Neural cell (in vitro differentiated cells): ENCODE data around the gene PODN. TPM values are rescaled to one million over a fixed set of nuclear protein-coding genes. Genes with fewer than 3 reads are reported as not detected.

Experiments used
- H2AFZ ChIP-seq: fragments of 200-600, 300-800 bp; sonication (generic), shearing (Covaris generic); 2 replicates; pipeline ENCODE4 v1.6.0; 2014; ENCODE audit warnings: low read depth, mild to moderate bottlenecking, antibody characterized with exemption, low read length, moderate library complexity
- H3F3A ChIP-seq: fragments of 200-600 bp; shearing (Covaris generic); 2 replicates; pipeline ENCODE4 v1.6.1; 2016; ENCODE audit warnings: mild to moderate bottlenecking, moderate library complexity, mixed read lengths, antibody characterized with exemption, low read length; ENCODE audit not compliant: insufficient read depth, poor library complexity, severe bottlenecking
- H3K27ac ChIP-seq: fragments of 200-600, 300-800 bp; sonication (generic), shearing (Covaris generic); 2 replicates; pipeline ENCODE4 v1.5.1; 2014; ENCODE audit warnings: mild to moderate bottlenecking, low read length, moderate library complexity
- H3K27me3 ChIP-seq: fragments of 300-800, 200-600 bp; sonication (generic), shearing (Covaris generic); 2 replicates; pipeline ENCODE4 v1.6.0; 2014; ENCODE audit warnings: mild to moderate bottlenecking, low read depth, low read length, moderate library complexity; ENCODE audit not compliant: insufficient read depth
- H3K36me3 ChIP-seq: fragments of 300-800, 200-600 bp; sonication (generic), shearing (Covaris generic); 2 replicates; pipeline ENCODE4 v1.5.1; 2014; ENCODE audit warnings: mild to moderate bottlenecking, antibody characterized with exemption, low read length, moderate library complexity; ENCODE audit not compliant: insufficient read depth
- H3K4me2 ChIP-seq: fragments of 300-800, 200-600 bp; sonication (generic), shearing (Covaris generic); 2 replicates; pipeline ENCODE4 v1.6.0; 2014; ENCODE audit warnings: mild to moderate bottlenecking, low read length
- H3K4me3 ChIP-seq: fragments of 300-800, 200-600 bp; sonication (generic), shearing (Covaris generic); 2 replicates; pipeline ENCODE4 v1.5.1; 2014; ENCODE audit warnings: mild to moderate bottlenecking, low read length, moderate library complexity
- H3K79me2 ChIP-seq: fragments of 200-600 bp; shearing (Covaris generic); replicated peaks from 2 replicates; pipeline ENCODE4 v1.6.0; 2014; ENCODE audit warnings: mild to moderate bottlenecking, low read length, moderate library complexity; ENCODE audit not compliant: insufficient read depth
- H3K9ac ChIP-seq: fragments of 300-800, 200-600 bp; sonication (generic), shearing (Covaris generic); 2 replicates; pipeline ENCODE4 v1.6.1; 2016; ENCODE audit warnings: mild to moderate bottlenecking, low read length, mixed read lengths
- H3K9me2 ChIP-seq: fragments of 200-600 bp; shearing (Covaris generic); 2 replicates; pipeline ENCODE4 v1.6.1; 2016; ENCODE audit warnings: mild to moderate bottlenecking, low read length, mixed read lengths; ENCODE audit not compliant: insufficient read depth
- H3K9me3 ChIP-seq: fragments of 200-600, 300-800 bp; sonication (generic), shearing (Covaris generic); 2 replicates; pipeline ENCODE4 v1.6.1; 2016; ENCODE audit warnings: mild to moderate bottlenecking, mixed run types, low read length, moderate library complexity, mixed read lengths
- H4K20me1 ChIP-seq: fragments of 200-600 bp; shearing (Covaris generic); 2 replicates; pipeline ENCODE4 v1.6.1; 2016; ENCODE audit warnings: mild to moderate bottlenecking, mixed run types; ENCODE audit not compliant: insufficient read depth
- EP300 ChIP-seq: fragments of 450-650 bp; conservative IDR thresholded peaks from 2 replicates; pipeline ENCODE4 v1.6.1; 2014; ENCODE audit warnings: antibody characterized with exemption, mild to moderate bottlenecking, moderate library complexity; ENCODE audit not compliant: poor library complexity, severe bottlenecking
- EZH2 ChIP-seq: fragments of 200-600, 300-800 bp; shearing (Covaris generic), sonication (generic); IDR thresholded peaks from 2 replicates; pipeline ENCODE4 v1.6.1; 2014; ENCODE audit warnings: antibody characterized with exemption, low read length, borderline replicate concordance, mild to moderate bottlenecking; ENCODE audit not compliant: insufficient read depth, poor library complexity, severe bottlenecking
- MXI1 ChIP-seq: fragments of 450-650 bp; conservative IDR thresholded peaks from 2 replicates; pipeline ENCODE4 v1.6.1; 2014; ENCODE audit warnings: antibody characterized with exemption, mild to moderate bottlenecking; ENCODE audit not compliant: poor library complexity, severe bottlenecking
- POLR2AphosphoS5 ChIP-seq: IDR thresholded peaks from 2 replicates; pipeline ENCODE4 v1.6.1; 2012
- RAD21 ChIP-seq: fragments of 450-650 bp; conservative IDR thresholded peaks from 2 replicates; pipeline ENCODE4 v1.6.1; 2014; ENCODE audit warnings: antibody characterized with exemption, mild to moderate bottlenecking, moderate library complexity
- SMC3 ChIP-seq: fragments of 450-650 bp; conservative IDR thresholded peaks from 2 replicates; pipeline ENCODE4 v1.6.1; 2014; ENCODE audit warnings: antibody characterized with exemption, mild to moderate bottlenecking, moderate library complexity; ENCODE audit not compliant: poor library complexity
- TAF1 ChIP-seq: IDR thresholded peaks from 2 replicates; pipeline ENCODE4 v1.6.1; 2012; ENCODE audit warnings: low read depth
- polyA plus RNA-seq: library from polyadenylated mRNA; depleted of rRNA; stranded (reverse); fragments of >200 nt; gene quantifications from 2 replicates; pipeline ENCODE4 v1.2.3, GENCODE V29; 2014
- TF ChIP-seq, protein P1 (sequence below): fragments of 450-650 bp; IDR thresholded peaks from 2 replicates; pipeline ENCODE4 v1.5.1; 2014; ENCODE audit warnings: antibody characterized with exemption, mild to moderate bottlenecking, moderate library complexity; ENCODE audit not compliant: poor library complexity, severe bottlenecking
- TF ChIP-seq, protein P2 (sequence below): IDR thresholded peaks from 2 replicates; pipeline ENCODE4 v1.6.1; 2012; ENCODE audit warnings: borderline replicate concordance

PODN gene
- polyA plus RNA-seq, 1 donor from 2014 or later = 0.07 TPM

DNA sequence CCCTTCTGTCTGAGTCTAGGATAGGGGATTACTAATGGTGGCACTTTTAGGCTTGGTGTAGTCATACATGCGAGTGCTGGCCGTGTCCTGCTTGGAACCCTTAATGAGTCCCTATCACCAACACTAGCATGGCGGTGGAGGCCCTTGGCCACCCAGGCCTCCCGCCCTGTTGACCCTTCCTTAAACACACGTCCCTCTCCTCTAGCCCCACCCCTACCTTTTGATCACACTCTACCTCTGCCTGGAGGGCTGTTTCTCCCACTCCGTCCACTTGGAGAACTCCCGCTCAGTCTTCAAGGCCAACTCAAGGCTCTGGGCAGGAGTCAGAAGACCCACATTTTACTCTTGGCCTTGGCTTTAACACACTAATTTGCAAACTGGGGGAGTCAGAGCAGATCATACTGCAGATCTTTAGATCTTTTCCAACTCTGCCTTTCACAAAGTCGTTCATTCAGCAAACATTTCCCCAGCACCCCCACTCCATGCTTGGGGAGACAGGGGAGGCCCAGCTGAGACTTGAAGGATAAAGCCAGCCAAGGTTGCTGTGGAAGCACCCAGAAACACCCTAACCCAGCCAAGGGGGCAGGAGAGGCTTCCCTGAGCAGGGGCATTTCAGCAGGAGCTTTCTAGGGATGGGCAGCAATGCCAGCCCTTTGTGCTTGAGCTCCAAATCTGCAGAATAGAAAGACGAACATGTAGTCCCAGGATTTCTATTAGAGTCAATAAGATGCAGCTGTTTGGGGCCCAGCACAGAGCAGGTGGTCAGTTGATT is 1.9 kb downstream of the PODN start:
- peaks cover 59% of the 10 kb centered on the region for H3K27me3 ChIP-seq
- no peaks in the 10 kb centered on the region for H3K9me3 ChIP-seq
- no peaks in the 10 kb centered on the region for H3K36me3 ChIP-seq
- no peak overlapping the region for H3K4me3 ChIP-seq
- H4K20me1 ChIP-seq = no peaks in the 10 kb centered on the region
- H3K79me2 ChIP-seq = no peaks in the 10 kb centered on the region
- H3F3A ChIP-seq = no peaks in the 10 kb centered on the region
- H3K9ac ChIP-seq = no peak overlapping the region
- no peaks in the 10 kb centered on the region for H3K9me2 ChIP-seq
- TF ChIP-seq POLR2AphosphoS5 (no peak), EP300 (no peak), RAD21 (no peak), MXI1 (no peak), TAF1 (no peak), SMC3 (no peak), EZH2 (no peak)
- TF ChIP-seq, protein P1, sequence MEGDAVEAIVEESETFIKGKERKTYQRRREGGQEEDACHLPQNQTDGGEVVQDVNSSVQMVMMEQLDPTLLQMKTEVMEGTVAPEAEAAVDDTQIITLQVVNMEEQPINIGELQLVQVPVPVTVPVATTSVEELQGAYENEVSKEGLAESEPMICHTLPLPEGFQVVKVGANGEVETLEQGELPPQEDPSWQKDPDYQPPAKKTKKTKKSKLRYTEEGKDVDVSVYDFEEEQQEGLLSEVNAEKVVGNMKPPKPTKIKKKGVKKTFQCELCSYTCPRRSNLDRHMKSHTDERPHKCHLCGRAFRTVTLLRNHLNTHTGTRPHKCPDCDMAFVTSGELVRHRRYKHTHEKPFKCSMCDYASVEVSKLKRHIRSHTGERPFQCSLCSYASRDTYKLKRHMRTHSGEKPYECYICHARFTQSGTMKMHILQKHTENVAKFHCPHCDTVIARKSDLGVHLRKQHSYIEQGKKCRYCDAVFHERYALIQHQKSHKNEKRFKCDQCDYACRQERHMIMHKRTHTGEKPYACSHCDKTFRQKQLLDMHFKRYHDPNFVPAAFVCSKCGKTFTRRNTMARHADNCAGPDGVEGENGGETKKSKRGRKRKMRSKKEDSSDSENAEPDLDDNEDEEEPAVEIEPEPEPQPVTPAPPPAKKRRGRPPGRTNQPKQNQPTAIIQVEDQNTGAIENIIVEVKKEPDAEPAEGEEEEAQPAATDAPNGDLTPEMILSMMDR = no peak
- TF ChIP-seq, protein P2, sequence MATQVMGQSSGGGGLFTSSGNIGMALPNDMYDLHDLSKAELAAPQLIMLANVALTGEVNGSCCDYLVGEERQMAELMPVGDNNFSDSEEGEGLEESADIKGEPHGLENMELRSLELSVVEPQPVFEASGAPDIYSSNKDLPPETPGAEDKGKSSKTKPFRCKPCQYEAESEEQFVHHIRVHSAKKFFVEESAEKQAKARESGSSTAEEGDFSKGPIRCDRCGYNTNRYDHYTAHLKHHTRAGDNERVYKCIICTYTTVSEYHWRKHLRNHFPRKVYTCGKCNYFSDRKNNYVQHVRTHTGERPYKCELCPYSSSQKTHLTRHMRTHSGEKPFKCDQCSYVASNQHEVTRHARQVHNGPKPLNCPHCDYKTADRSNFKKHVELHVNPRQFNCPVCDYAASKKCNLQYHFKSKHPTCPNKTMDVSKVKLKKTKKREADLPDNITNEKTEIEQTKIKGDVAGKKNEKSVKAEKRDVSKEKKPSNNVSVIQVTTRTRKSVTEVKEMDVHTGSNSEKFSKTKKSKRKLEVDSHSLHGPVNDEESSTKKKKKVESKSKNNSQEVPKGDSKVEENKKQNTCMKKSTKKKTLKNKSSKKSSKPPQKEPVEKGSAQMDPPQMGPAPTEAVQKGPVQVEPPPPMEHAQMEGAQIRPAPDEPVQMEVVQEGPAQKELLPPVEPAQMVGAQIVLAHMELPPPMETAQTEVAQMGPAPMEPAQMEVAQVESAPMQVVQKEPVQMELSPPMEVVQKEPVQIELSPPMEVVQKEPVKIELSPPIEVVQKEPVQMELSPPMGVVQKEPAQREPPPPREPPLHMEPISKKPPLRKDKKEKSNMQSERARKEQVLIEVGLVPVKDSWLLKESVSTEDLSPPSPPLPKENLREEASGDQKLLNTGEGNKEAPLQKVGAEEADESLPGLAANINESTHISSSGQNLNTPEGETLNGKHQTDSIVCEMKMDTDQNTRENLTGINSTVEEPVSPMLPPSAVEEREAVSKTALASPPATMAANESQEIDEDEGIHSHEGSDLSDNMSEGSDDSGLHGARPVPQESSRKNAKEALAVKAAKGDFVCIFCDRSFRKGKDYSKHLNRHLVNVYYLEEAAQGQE = no peak
- H3K27ac ChIP-seq = no peak overlapping the region
- H2AFZ ChIP-seq = no peak overlapping the region
- no peak overlapping the region for H3K4me2 ChIP-seq

DNA sequence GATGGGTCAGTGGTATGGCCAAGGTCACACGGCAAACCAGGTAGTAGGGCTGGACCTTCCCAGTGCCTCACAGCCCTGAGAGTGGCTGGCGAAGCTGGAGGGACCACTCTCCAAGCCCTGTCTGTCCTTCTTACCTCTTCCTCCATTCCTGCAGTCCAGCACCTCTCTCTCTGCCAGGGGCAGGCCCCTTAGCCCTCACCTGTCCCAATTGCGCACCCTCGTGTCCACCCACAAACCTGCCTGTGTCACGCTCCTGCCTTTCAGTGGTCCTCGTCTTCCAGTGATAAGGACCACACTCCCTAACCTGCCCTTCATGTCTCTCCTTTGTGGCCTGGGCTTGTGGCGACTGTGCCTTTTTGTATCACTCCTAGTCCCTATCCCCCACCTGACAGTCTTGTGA is 3.4 kb downstream of the PODN start:
- H3K9me2 ChIP-seq = no peaks in the 10 kb centered on the region
- no peak overlapping the region for H3K27ac ChIP-seq
- no peak overlapping the region for H3K4me2 ChIP-seq
- H3F3A ChIP-seq = no peaks in the 10 kb centered on the region
- peaks cover 46% of the 10 kb centered on the region for H3K27me3 ChIP-seq
- no peaks in the 10 kb centered on the region for H4K20me1 ChIP-seq
- no peak overlapping the region for H3K9ac ChIP-seq
- H3K36me3 ChIP-seq = no peaks in the 10 kb centered on the region
- TF ChIP-seq MXI1 = no peak
- TF ChIP-seq RAD21 = no peak
- no peak for TF ChIP-seq POLR2AphosphoS5
- TF ChIP-seq, protein P2 = no peak
- TF ChIP-seq, protein P1 = no peak
- no peak for TF ChIP-seq EZH2
- TF ChIP-seq TAF1 = no peak
- TF ChIP-seq SMC3 = no peak
- TF ChIP-seq EP300 = no peak
- no peak overlapping the region for H2AFZ ChIP-seq
- H3K4me3 ChIP-seq = no peak overlapping the region
- H3K79me2 ChIP-seq = no peaks in the 10 kb centered on the region
- no peaks in the 10 kb centered on the region for H3K9me3 ChIP-seq
